ENCODE results near the gene SH3GL3.

DNA sequence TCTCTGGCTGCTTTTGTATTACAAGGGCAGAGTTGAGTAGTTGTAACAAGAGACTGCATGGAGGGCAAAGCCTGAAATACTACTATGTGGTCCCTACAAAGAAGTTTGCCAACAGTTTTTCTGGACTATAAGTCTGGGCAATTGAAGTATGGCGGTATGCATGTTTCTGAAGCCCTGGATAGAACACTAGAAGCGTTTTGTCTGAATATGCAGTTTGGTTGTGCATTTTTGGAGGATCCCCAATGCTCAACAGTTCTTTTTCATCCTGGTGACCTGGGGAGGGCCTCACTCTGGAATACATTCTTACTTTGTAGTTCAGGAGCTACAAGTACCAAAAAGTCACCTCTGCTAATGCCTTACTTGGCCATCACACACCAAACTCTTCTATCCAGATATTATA lies 29.6 kb downstream of the SH3GL3 start:
- no peak for TF ChIP-seq POLR2A (IDR thresholded peaks at IDR 0.05)
- no peak for TF ChIP-seq CTCF (IDR thresholded peaks at IDR 0.05)

All from lower leg skin (tissue), 3 donors.